ENCODE data around the gene DCHS1.

DCHS1 gene

GRCh38 chr11:6670202-6670830 is 14.7 kb upstream of the DCHS1 start:
- FAIRE-seq = no peak

- no peak for FAIRE-seq
Measured at GRCh38 chr11:6667733-6668374, 12.2 kb upstream of the DCHS1 start.

DNA sequence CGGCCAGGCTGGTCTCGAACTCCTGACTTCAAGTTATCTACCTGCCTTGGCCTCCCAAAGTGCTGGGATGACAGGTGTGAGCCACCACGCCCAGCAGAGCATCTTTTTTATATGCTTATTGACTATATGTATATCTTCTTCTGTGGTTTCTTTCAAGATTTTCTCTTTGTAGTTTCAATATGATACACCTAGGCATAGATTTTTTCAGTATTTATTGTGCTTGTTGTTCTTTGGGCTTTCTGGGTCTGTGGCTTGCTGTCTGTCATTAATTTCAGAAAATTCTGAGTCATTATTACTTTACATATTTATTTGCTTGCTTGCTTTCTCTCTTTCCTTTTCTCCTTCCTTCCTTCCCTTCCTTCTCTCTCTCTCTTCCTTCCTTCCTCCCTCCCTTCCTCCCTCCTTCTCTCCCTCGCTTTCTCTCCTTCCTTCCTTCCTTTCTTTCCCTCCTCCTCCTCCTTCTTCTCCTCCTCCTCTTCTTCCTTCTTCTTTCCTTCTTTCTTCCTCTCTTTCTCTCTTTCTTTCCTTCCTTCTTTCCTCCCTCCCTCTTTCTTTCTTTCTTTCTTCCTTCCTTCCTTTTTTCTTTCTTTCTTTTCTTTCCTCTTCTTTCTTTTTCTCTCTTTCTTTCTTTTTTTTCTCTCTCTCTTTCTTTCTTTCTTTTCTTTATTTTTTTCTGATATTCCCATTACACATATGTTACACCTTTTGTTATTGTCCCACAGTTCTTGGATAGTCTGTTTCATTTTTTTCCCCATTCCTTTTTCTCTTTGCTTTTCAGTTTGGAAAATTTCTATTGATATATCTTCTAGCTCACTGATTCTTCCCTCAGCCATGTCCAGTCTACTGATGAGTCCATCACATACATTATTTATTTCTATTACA is 10.9 kb upstream of the DCHS1 start:
- no peak for FAIRE-seq

DNA sequence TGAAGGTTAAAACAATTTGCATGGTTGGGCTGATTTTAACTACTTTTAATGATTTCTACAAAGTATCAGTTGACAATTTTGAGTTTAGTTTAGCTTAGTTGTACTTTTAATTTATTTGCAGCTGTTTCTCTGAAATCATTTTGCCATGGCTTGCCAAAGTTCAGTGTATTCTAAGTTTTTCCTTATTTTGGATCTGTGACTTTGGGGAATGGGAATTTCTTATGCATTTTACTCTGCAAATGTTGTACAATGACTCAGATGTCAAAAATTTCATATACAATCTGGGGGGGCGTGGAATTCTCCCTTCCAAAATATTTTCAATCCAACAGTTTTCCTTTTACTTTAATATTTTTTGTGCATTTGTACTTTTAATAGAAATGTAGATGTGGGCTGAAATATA is 8.9 kb upstream of the DCHS1 start:
- no peak for FAIRE-seq

DNA sequence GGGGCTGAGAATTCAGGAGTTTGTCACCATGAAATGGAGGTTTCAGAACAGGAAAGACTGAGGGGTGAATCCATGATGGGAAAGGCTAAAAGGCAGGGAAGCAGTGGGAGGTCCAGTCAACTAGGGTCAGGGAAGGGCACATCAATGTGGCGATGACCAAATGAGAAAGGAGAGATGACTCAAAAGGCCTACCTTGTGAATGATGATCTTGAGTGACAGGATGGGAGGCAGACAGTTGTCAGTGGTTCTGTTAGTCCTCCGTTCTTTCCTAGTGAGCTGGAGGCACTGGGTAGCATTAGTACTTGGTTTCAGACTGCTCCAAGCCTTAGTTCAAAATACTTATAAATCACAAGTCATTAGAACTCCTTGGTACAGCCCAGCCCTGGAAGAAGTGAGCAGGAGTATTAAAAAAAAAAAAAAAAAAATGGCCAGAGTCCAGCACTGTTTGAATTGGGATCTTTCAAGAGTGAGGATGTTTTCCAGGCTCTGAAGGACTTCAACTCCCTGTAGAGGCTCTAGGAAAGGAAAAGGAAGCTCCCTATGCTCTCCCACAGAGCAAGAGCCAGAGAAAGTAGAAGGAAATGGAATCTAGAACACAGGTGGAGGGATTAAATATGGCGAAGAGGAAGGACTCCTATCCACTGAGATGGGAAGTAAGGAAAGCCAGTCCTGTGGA is 8.3 kb upstream of the DCHS1 start:
- FAIRE-seq = no peak

GRCh38 chr11:6660712-6661111 is 5.1 kb upstream of the DCHS1 start:
- no peak for FAIRE-seq

DNA sequence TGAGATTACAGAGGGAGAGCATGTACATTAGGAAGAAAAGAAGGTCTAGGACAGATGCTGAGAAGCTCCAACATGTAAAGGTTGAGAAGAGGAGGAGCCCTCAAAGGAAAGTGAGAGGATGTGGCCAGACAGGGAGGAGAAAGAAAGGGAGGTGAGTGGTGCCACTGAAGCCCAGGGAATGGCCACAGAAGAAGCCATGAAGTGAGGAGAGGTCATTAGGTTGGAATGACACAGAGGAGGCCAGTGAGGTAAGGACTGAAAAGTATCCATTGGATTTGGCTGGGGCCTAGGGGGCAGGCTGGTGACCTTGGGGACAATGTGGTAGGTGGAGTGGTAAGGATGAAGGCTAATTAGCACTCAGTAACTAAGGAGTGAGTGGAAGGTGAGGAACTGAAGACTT is 3.0 kb upstream of the DCHS1 start:
- no peak for FAIRE-seq

DNA sequence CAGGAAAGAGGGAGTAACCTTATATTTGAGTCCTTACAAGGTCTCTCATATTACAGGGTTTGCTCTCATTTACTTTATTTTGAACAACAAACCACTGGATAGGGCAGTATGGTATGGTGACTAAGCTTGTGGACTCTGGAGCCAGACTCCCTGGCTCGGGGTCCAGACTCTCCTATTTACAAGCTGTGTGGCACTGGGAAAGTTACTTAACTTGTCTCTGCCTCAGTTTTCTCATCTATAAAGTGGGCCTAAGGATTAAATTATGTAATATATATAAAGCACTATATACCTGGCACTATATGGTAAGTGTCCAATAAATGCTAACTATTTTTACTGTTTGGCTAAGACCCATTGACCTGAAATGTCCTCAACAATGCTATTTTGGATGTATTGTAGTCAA is 1.7 kb upstream of the DCHS1 start:
- no peak for FAIRE-seq

DNA sequence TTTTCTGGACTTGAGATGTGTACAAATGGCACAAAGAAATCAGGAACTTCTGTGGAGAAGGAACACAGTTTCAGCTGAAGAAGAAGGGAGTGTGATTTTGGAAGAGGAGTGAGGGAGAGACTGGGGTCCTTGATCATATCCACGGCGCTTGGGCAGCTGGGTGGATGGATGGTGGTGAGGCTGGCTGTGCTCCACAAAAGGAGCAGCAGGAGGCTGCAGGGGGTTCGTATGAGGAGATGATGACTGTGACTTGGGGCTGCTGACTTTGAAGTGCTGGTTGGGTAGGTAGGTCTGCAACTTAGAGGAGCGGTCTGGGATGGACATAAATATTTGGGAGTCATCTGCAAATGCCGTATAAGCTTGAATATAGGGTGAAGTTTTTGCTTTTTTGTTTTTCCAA is 1.3 kb upstream of the DCHS1 start:
- FAIRE-seq = no peak

GRCh38 chr11:6656584-6656915 is 941 bp upstream of the DCHS1 start:
- no peak for FAIRE-seq

DNA sequence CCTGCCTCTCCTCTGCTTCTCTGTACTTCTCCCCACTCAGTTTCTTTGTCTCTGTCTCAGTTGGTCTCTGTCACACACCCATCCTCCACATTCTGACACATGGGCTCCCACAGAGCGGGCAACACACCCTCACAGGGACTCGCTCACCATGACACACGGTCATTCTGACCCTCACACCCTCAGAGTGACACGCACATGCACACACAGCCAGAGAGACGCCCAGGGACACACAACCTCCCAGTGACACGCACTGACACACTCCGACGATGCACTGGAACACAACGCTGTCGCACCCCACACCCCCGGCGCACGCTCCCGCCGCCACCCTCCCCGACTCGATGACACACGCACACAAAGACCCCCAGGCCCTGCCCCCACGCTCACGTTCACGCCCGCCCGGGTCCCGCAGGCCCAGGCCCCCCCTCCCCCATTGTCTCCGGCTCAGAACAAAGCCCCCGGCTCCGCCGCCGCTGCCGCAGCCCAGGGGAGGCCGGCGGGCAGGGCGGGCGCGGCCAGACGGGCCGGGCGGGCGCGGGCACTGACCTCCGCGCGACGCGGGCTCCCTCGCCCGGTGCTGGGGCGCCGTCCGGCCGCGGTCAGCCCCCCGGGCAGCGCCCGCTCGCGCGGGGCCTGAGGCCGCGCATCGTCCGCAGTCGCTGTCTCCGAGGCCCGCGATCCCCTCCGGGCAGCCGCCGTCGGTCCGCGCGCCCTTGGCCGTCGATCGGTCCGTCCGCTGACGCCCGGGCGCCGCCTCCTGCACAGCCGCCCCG is 404 bp downstream of the DCHS1 start:
- FAIRE-seq = no peak

DNA sequence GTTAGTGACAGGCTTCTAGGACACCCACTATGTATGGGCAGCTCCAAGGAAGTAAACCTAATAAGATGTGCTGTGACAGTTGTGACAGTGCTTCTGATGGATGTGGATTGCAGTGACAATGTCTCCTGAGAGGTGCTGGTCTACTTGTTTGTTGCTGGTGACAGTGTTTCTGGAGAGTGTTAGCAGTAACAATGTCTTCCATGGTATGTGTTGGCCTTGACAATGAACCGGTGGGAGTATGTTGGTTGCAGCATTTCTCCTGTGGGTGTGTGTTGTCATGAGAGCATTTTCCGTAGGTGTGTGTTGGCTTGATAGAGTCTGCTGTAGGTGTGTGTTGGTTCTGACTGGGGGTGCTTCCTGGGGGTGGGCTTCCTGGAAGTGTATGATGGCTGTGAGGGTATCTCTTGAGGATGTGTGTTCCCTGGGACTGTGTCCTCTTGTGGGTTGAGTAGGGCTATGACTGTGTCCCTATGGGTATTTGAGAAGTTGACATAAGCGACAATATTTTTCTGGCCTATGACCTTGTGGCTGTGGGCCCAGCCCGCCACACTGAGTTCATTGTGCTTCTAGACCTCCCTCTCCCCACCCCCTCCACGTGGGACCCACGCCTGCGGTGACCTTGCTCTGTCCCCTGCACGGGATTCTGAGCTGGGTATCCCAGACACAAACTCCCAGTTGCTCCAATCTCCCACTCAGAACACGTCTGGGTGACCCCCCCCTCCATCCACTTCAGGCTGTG is 1.2 kb downstream of the DCHS1 start:
- no peak for FAIRE-seq

DNA sequence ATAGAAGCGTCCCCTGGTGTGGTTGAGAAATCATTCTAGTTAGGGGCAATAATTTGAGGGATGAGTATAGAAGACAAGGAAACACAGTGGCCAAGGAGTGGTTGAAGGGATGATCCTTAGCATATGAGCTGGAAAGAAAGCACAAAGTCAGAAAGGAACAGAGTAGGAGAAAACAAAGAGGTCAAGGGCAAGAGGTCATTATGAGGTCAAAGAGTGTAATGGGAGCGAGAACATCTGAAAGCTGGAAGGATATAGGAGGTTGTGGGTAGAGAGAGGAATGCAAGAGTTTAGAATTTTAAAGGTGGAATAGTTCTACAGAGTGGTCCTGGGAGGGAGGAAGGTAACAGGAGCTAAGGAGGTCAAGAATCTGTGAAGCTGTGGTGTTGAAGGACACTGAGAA is 2.0 kb downstream of the DCHS1 start:
- no peak for FAIRE-seq

- no peak for FAIRE-seq
Measured at GRCh38 chr11:6653097-6653496, 2.5 kb downstream of the DCHS1 start.

- FAIRE-seq = no peak
Measured at GRCh38 chr11:6652182-6652581, 3.4 kb downstream of the DCHS1 start.

DNA sequence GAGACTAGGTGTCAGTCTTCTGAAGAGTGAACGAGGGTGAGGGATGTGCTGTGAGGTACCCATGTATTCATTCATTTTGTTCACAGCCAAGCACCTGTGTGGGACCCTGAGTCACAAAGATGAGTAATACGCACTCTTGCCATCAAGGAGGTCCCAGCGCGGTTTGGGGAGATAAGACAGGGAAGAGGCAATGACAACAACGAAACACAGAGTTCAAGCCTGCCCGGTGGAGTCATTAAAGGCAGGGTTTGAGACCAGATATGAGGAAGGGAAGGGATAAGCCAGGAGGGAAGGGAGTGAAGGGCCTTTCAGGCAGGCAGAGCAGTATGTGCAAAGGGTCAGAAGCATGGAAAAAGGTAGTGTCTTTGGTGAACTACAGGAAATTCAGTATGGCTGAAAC is 4.6 kb downstream of the DCHS1 start:
- no peak for FAIRE-seq

DNA sequence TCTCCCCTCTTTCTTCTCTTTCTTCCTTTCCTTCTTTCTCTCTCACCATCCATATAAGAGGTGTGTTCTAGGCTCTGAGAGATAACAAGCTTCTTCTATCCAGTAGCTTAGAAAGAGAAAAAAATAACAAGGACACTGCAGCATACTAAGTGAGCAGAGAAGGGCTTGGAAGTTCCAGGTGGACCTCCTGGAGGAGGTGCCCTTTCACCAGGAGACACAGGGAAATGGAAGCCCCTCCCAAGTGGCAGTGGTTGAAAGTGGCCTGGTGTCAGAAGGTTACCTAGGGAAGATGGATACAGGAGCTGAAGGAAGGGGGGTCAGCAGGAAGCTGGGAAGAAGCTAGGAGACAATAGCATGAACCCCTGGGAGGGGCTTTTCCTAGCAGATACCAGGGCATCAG is 5.5 kb downstream of the DCHS1 start:
- no peak for FAIRE-seq

GRCh38 chr11:6648501-6648900 is 7.1 kb downstream of the DCHS1 start:
- FAIRE-seq = no peak

DNA sequence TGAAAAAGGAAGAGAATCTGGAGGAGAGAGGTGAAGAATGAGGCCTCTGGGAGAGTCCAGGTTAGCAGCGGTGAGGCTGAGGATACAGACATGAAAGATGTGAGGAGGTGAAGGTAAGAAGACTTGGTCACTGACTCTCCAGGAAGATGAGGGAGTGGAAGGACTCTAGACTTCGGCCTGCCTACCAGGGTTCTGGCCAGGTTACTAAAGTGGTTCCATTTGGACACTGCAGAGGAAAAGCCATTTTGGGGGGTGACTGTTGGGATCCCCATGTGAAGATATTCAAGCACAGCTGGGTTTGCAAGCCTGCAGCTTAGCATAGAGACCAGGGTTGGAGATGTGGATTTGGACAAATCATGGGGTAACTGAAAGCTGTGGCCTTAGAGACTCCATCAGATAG is 7.8 kb downstream of the DCHS1 start:
- FAIRE-seq = no peak

GRCh38 chr11:6646918-6647679 is 8.5 kb downstream of the DCHS1 start:
- no peak for FAIRE-seq

DNA sequence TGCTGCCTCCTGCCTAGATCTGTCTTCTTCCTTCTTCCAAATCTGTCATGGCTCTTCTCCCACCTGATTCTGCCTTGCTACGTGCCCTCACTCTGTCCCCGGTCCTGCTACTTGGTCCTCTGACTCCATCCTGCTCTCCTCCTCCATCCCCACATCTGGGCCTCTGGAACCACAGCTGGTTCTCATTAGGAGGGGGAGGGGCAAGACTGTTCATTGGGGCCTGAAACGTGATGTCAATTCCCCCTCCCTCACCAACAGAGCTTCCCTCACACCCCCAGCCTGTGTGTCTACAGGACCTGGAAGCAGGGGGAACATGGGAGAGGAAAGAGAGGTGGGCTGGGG is 9.1 kb downstream of the DCHS1 start:
- FAIRE-seq = no peak

- FAIRE-seq = no peak
Measured at GRCh38 chr11:6646071-6646470, 9.5 kb downstream of the DCHS1 start.
